IPS-18a (cell line): ENCODE results near the gene TTYH2.

Source experiments
- H3K27ac ChIP-seq: one replicate; pipeline ENCODE4 v1.5.1; 2013; ENCODE audit warnings: low read length
- H3K27me3 ChIP-seq: one replicate; pipeline ENCODE4 v1.6.1; 2013; ENCODE audit warnings: mild to moderate bottlenecking, low read length; ENCODE audit not compliant: control insufficient read depth, insufficient read depth
- H3K36me3 ChIP-seq: one replicate; pipeline ENCODE4 v1.6.1; 2013; ENCODE audit warnings: low read depth, low read length; ENCODE audit not compliant: control insufficient read depth
- H3K4me1 ChIP-seq: one replicate; pipeline ENCODE4 v1.6.1; 2013; ENCODE audit warnings: low read depth, low read length; ENCODE audit not compliant: control insufficient read depth
- H3K4me3 ChIP-seq: one replicate; pipeline ENCODE4 v1.5.1; 2013; ENCODE audit warnings: low read length
- H3K9ac ChIP-seq: one replicate; pipeline ENCODE4 v1.6.1; 2013; ENCODE audit warnings: mild to moderate bottlenecking, low read length, moderate library complexity
- H3K9me3 ChIP-seq: one replicate; pipeline ENCODE4 v1.6.1; 2013; ENCODE audit warnings: low read depth, low read length; ENCODE audit not compliant: control insufficient read depth

The TTYH2 gene

DNA sequence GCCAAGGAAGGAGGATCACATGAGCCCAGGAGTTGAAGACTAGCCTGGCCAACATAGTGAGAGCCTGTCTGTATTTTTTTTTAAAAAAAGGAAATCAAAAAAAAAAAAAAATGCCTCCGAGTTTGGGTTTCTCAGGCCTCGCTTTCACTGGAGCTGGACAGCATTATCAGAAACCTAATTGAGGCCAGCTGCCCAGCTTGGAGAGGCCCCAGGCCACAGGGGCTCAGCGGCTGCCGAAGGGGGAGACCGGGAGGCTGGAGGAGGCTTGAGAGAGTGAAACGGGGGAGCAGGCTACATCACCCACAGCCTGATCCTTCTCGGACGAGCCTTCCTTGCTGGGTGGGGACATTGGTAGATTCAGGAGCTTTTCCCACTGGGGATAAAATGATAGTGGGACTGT lies 5.1 kb downstream of the TTYH2 start:
- Histone ChIP-seq H3K36me3 (no peaks in the 10 kb centered on the region), H3K9ac (no peak overlapping the region), H3K27ac (no peak overlapping the region), H3K4me3 (no peak overlapping the region), H3K27me3 (peaks cover 16% of the 10 kb centered on the region), H3K9me3 (no peaks in the 10 kb centered on the region), H3K4me1 (peaks cover 6% of the 10 kb centered on the region)

- no peaks in the 10 kb centered on the region for H3K4me1 ChIP-seq
- H3K9ac ChIP-seq: no peak overlapping the region
- H3K36me3 ChIP-seq: no peaks in the 10 kb centered on the region
- H3K4me3 ChIP-seq: no peak overlapping the region
- peaks cover 4% of the 10 kb centered on the region for H3K27me3 ChIP-seq
- no peak overlapping the region for H3K27ac ChIP-seq
- H3K9me3 ChIP-seq: no peaks in the 10 kb centered on the region
These were observed 6.3 kb downstream of the TTYH2 start for GRCh38 chr17:74219576-74220133.

DNA sequence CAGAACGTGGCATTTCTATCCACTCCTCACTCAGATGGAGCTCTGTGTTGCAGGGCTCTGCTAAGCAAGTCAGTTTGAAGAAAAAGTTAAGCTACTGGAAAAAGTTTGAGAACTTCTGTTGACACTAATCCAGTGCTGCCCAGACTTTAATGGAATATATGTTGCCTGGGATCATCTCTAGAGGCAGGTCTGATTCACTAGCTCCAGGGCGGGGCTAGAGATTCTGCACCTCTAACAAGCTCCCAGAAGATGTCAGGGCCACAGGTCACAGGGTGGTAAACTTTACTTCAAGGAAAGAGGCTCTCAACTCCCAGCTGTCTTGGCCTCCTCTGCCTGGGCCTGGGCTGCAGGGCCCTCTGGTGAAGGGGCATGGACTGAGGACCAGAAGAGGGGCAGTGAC lies 6.8 kb downstream of the TTYH2 start:
- H3K36me3 ChIP-seq: no peaks in the 10 kb centered on the region
- no peaks in the 10 kb centered on the region for H3K4me1 ChIP-seq
- no peaks in the 10 kb centered on the region for H3K27me3 ChIP-seq
- no peaks in the 10 kb centered on the region for H3K9me3 ChIP-seq
- H3K4me3 ChIP-seq: no peak overlapping the region
- H3K27ac ChIP-seq: no peak overlapping the region
- no peak overlapping the region for H3K9ac ChIP-seq

DNA sequence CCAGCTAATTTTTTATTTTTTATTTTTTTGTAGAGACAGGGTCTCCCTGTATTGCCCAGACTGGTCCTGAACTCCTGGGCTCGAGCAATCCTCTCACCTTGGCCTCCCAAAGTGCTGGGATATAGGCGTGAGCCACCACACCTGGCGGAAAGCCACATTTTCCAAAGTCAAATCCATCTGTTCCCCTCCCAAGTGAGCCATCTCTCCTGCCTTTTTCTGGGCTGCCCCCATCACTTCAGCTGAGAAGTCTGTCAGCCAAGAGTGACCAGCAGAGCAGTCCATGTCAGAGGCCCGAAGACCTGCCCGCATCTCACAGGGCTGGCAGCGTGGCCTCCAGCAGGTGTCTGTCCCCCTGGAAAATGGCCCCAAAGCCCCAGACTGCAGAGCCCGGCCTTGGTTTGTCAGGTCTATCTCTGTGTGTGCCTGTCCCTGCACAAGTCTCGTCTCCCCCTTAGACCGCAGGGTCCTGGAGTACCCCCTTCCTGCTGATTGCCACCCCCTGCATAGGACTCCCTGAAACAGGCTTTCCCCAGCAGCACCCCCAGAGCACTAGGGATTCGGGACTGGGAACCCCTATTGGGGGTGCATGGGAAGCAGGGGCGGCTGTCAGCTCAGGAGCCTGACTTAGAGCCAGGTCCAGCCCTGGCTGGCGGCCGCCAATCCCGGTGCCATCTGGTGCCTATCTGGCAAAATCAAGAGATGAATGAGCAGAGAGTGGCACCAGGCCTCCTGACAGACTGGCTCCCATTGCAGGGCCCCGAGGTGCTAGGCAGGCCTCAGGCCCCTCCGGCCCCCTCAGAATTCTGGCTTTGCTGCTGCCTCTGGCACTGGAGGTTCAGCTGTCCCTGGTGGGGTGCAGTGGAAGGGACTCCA lies 7.8 kb downstream of the TTYH2 start:
- no peak overlapping the region for H3K4me3 ChIP-seq
- H3K36me3 ChIP-seq: no peaks in the 10 kb centered on the region
- H3K27ac ChIP-seq: no peak overlapping the region
- H3K9me3 ChIP-seq: no peaks in the 10 kb centered on the region
- no peaks in the 10 kb centered on the region for H3K4me1 ChIP-seq
- H3K27me3 ChIP-seq: no peaks in the 10 kb centered on the region
- no peak overlapping the region for H3K9ac ChIP-seq

- Histone ChIP-seq H3K9ac (no peak overlapping the region), H3K27me3 (no peaks in the 10 kb centered on the region), H3K36me3 (no peaks in the 10 kb centered on the region), H3K4me3 (no peak overlapping the region), H3K4me1 (no peaks in the 10 kb centered on the region), H3K27ac (no peak overlapping the region), H3K9me3 (no peaks in the 10 kb centered on the region)
These were observed 9.0 kb downstream of the TTYH2 start for GRCh38 chr17:74222399-74222798.

- Histone ChIP-seq H3K4me1 (no peaks in the 10 kb centered on the region), H3K4me3 (no peak overlapping the region), H3K27ac (no peak overlapping the region), H3K36me3 (no peaks in the 10 kb centered on the region), H3K9me3 (no peaks in the 10 kb centered on the region), H3K27me3 (no peaks in the 10 kb centered on the region), H3K9ac (no peak overlapping the region)
These were observed 10.5 kb downstream of the TTYH2 start for GRCh38 chr17:74223901-74224300.

DNA sequence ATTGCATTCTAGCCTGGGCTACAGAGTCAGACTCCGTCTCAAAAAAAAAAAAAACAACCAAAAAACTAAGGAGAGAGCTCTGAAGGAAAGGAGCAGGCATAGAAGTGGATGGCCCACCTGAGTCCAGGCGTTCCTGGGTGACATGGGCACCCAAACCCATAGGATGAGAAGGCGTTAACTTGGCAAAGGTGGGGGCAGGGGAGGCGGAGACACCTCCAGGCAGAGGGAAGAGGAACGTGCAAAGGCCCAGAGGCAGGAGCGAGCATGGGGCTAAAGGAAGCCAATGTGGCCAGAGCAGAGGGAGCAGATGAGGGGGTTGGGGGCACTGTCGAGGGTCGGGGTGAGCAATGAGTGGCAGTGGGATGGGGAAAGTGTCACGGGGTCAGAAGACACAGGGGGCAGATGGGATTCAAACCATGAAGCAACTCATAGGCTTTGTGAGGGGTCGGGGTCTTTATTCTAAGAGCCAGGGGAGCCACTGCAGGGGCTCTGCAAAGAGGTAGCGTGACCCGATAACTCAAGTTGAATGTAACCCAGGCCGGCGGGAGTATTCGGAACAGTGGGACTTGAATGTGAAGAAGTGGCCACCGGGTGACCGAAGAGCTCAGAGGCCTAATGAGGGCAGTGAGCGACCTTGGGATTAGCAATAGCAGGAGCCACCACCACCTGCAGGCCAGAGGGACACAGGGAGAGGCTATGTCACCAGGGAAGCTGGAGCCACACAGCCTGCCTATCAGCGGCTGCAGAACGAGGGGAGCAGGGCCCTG lies 11.8 kb downstream of the TTYH2 start:
- Histone ChIP-seq H3K36me3 (no peaks in the 10 kb centered on the region), H3K9ac (no peak overlapping the region), H3K9me3 (no peaks in the 10 kb centered on the region), H3K4me3 (no peak overlapping the region), H3K4me1 (no peaks in the 10 kb centered on the region), H3K27me3 (no peaks in the 10 kb centered on the region), H3K27ac (no peak overlapping the region)

GRCh38 chr17:74226252-74226651 lies 12.9 kb downstream of the TTYH2 start:
- H3K4me3 ChIP-seq: no peak overlapping the region
- no peak overlapping the region for H3K27ac ChIP-seq
- H3K9ac ChIP-seq: no peak overlapping the region
- no peaks in the 10 kb centered on the region for H3K27me3 ChIP-seq
- H3K36me3 ChIP-seq: no peaks in the 10 kb centered on the region
- H3K9me3 ChIP-seq: no peaks in the 10 kb centered on the region
- no peaks in the 10 kb centered on the region for H3K4me1 ChIP-seq

- Histone ChIP-seq H3K4me1 (no peaks in the 10 kb centered on the region), H3K27me3 (no peaks in the 10 kb centered on the region), H3K9ac (no peak overlapping the region), H3K27ac (no peak overlapping the region), H3K4me3 (no peak overlapping the region), H3K36me3 (no peaks in the 10 kb centered on the region), H3K9me3 (no peaks in the 10 kb centered on the region)
These were observed 14.1 kb downstream of the TTYH2 start for GRCh38 chr17:74227271-74228080.

GRCh38 chr17:74228306-74228978 lies 15.1 kb downstream of the TTYH2 start:
- Histone ChIP-seq H3K9me3 (no peaks in the 10 kb centered on the region), H3K27ac (no peak overlapping the region), H3K9ac (no peak overlapping the region), H3K4me3 (no peak overlapping the region), H3K27me3 (no peaks in the 10 kb centered on the region), H3K36me3 (no peaks in the 10 kb centered on the region), H3K4me1 (no peaks in the 10 kb centered on the region)

DNA sequence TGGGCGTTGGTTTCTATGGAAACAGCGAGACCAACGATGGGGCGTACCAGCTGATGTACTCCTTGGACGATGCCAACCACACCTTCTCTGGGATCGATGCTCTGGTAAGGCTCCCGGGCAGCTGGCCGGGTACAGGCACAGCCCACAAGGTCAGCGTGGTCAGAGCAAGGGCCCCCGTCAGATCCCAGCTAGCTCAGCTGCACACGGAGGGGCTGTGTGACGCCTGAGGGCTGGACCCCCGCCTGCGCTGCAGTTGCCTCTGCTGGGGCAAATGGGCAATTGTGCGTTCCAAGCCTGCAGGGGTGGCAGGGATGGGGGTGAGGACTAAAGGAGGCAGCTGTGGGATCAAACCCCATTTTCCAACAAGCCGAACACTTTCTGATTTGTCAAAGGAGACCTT lies 17.5 kb downstream of the TTYH2 start:
- Histone ChIP-seq H3K27me3 (no peaks in the 10 kb centered on the region), H3K36me3 (no peaks in the 10 kb centered on the region), H3K4me1 (no peaks in the 10 kb centered on the region), H3K9me3 (no peaks in the 10 kb centered on the region), H3K9ac (no peak overlapping the region), H3K27ac (no peak overlapping the region), H3K4me3 (no peak overlapping the region)
